Left hindlimb (tissue), 1 donor: ENCODE measurements around the gene PCDHA6.
"Not testable (repeated sequence)": the region's sequence is repeated elsewhere in the genome, so short reads cannot be mapped to it uniquely, and the experiment has no call there.

Experiments used
- DNase-seq: peaks from one replicate; pipeline ENCODE4 v3.0.0-alpha.2; 2018

The PCDHA6 gene

GRCh38 chr5:140827704-140828361 lies at the start of gene PCDHA6:
TSS of gene PCDHA6 (plus strand) at chr5:140827960. CDS start at chr5:140828092, 132 bp downstream.
- DNase-seq, result no peak

GRCh38 chr5:140780512-140780911 lies 47.2 kb upstream of the PCDHA6 start:
- DNase-seq, result no peak

GRCh38 chr5:140785905-140786686 lies 41.7 kb upstream of the PCDHA6 start, which contains the start of gene PCDHA1:
TSS of gene PCDHA1 (plus strand) at chr5:140786140.
- DNase-seq, result no peak

GRCh38 chr5:140787422-140787821 lies 40.3 kb upstream of the PCDHA6 start:
- DNase-seq, result not testable (repeated sequence)

- not testable (repeated sequence) for DNase-seq
Measured at GRCh38 chr5:140787849-140788504, 39.8 kb upstream of the PCDHA6 start.

- DNase-seq, result no peak
Measured at GRCh38 chr5:140791089-140791488, 36.7 kb upstream of the PCDHA6 start.

GRCh38 chr5:140794595-140795258 lies 33.0 kb upstream of the PCDHA6 start, which contains the start of gene PCDHA2:
TSS of gene PCDHA2 (plus strand) at chr5:140794852.
- DNase-seq, result no peak

- DNase-seq, result no peak
Measured at GRCh38 chr5:140795259-140795641, 32.5 kb upstream of the PCDHA6 start.

GRCh38 chr5:140796072-140796717 lies 31.6 kb upstream of the PCDHA6 start:
- not testable (repeated sequence) for DNase-seq

- no peak for DNase-seq
Measured at GRCh38 chr5:140796718-140797095, 31.1 kb upstream of the PCDHA6 start.

- DNase-seq, result no peak
Measured at GRCh38 chr5:140800816-140801493, 26.8 kb upstream of the PCDHA6 start, which contains the start of gene PCDHA3. TSS of gene PCDHA3 (plus strand) at chr5:140801057.

GRCh38 chr5:140801494-140801841 lies 26.3 kb upstream of the PCDHA6 start:
- no peak for DNase-seq

- not testable (repeated sequence) for DNase-seq
Measured at GRCh38 chr5:140802381-140802780, 25.4 kb upstream of the PCDHA6 start.

GRCh38 chr5:140802781-140803271 lies 24.9 kb upstream of the PCDHA6 start:
- no peak for DNase-seq

GRCh38 chr5:140806834-140807775 lies 20.7 kb upstream of the PCDHA6 start, which contains the start of gene PCDHA4:
TSS of gene PCDHA4 (plus strand) at chr5:140807068.
- no peak for DNase-seq

GRCh38 chr5:140808241-140808888 lies 19.4 kb upstream of the PCDHA6 start:
- not testable (repeated sequence) for DNase-seq

- DNase-seq, result no peak
Measured at GRCh38 chr5:140808889-140809291, 18.9 kb upstream of the PCDHA6 start.

- DNase-seq, result no peak
Measured at GRCh38 chr5:140821375-140822280, 6.1 kb upstream of the PCDHA6 start, which contains the start of gene PCDHA5. TSS of gene PCDHA5 (plus strand) at chr5:140821613.

GRCh38 chr5:140822281-140822629 lies 5.5 kb upstream of the PCDHA6 start:
- no peak for DNase-seq
